GM10266 (cell line): ENCODE measurements around the gene SPRR3.

ENCODE experiments used
- DNase-seq: peaks from one replicate; pipeline ENCODE4 v3.0.0; 2012; ENCODE audit errors: extremely low spot score
- TF ChIP-seq, protein P1 (sequence below): IDR thresholded peaks from 2 replicates; pipeline ENCODE4 v1.5.1; 2012; ENCODE audit warnings: mild to moderate bottlenecking, low read depth; ENCODE audit not compliant: control insufficient read depth, insufficient read depth; ENCODE audit errors: missing control alignments

Gene SPRR3

DNA sequence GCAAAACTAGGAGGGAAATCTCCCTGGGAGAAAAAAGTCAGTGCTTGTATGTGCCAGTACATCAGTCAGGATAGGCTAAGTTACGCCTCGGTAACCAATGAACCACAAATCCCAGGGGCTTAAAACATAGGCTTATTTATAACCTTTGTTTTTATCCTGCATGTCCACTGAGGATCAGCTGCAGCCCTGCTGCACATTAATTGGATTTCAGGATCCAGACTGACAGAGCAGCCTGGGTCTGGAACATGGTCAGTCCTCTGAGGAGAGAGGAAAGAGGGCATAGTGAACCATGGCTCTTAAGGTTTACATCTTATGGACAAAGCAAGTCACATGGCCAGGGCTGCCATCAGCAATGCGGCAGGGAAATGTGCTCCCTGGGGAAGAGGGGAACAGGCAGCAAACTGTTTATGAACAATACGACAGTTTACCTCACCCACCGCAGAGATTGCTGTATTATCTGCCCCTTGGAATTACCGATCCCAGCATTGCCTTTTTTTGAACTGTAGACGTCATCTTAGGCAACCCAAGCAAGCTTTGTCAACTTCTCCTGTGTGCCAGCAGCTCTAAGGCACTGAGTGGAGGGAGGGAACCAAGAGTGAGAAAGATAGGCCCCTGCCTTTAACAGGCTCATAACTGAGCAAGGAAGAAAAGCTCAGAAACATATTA, 40.2 kb upstream of the SPRR3 start:
- TF ChIP-seq, protein P1, sequence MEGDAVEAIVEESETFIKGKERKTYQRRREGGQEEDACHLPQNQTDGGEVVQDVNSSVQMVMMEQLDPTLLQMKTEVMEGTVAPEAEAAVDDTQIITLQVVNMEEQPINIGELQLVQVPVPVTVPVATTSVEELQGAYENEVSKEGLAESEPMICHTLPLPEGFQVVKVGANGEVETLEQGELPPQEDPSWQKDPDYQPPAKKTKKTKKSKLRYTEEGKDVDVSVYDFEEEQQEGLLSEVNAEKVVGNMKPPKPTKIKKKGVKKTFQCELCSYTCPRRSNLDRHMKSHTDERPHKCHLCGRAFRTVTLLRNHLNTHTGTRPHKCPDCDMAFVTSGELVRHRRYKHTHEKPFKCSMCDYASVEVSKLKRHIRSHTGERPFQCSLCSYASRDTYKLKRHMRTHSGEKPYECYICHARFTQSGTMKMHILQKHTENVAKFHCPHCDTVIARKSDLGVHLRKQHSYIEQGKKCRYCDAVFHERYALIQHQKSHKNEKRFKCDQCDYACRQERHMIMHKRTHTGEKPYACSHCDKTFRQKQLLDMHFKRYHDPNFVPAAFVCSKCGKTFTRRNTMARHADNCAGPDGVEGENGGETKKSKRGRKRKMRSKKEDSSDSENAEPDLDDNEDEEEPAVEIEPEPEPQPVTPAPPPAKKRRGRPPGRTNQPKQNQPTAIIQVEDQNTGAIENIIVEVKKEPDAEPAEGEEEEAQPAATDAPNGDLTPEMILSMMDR = no peak
- DNase-seq = no peak

DNA sequence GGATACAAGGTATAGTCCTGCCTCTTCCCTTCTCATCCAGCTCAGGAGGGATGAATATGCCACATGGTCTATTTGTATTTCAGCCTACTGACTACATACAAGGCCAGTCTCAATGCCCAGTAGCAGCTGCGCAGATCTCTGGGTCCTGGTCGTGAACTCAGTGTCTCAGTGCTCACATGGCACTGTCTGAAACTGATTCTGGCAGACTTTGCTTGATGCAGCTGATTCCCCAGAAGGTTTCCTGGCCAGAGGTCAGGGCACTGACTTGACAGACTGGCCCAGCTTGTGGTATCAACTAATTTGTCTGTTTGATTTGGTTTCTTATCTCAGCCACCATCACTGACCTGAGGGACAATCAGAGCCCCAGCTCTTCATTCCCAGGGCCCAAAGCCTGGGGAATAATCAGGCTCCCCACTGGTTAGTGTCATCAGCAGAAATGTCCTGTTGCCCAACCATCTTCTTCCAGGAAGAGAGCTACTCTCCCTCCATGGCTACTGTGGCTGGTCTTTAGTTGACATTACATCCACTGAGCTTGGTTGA, 38.6 kb upstream of the SPRR3 start:
- TF ChIP-seq, protein P1 = no peak
- no peak for DNase-seq

DNA sequence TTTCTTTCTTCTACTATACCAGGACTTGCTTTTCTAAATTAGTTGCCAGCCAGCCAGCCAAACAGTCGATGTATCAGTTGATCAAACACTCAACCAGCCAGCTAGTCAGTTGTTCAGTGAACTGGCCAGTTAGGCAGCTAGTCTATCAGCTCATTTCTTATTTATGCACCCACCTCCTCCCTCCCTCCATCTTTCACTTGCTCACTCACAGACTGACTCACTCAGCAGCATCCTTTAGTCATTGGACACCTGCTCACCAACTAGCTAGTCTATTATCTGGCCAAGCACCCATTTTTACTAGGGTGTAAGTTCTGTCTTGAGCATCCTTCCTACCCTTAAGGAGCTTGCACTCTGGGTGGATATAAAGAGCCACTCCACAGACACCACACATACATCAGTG, 37.0 kb upstream of the SPRR3 start:
- no peak for DNase-seq

DNA sequence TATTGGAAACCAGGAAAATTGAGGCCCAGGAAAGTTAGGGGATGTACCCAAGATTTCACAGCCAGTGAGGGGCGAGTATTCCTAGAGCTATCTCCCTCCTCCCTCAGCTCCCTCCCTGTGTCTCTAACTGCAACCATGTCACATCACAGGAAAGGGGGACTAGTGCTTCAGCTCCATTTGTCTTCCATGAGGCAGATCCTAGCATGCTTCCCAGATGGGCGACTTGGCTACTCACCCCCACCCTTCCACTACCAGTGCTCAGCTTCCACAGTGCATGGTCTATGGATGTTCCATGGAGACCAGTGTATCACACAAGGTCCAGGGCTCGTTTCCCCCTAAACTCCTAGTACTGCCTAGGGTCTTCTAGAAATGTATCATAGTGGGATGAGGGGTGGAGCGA, 35.7 kb upstream of the SPRR3 start:
- no peak for DNase-seq
- TF ChIP-seq, protein P1 = no peak

More for the DNA sequence above, 37.0 kb upstream of the SPRR3 start:
- TF ChIP-seq, protein P1 = no peak

DNA sequence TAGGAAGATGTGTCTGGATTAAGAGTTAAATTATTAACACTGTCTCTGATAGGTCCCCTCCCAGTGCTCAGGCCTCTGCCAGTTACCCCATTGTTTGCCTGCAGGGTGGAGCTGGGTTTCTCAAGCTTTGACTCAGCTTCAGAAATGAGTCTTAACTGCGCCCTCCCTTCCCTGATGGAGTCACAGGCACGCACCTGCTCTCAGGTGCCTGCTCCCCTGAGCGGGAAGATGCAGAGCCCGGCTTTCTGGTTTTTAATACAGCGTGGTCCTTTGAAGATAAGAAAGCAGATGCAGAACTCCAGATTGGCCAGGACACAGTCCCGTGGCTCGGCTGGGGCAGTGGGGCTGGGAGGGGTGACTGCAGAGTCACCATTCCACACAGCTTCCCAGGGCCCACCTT, 34.3 kb upstream of the SPRR3 start:
- DNase-seq = no peak
- TF ChIP-seq, protein P1 = no peak

DNA sequence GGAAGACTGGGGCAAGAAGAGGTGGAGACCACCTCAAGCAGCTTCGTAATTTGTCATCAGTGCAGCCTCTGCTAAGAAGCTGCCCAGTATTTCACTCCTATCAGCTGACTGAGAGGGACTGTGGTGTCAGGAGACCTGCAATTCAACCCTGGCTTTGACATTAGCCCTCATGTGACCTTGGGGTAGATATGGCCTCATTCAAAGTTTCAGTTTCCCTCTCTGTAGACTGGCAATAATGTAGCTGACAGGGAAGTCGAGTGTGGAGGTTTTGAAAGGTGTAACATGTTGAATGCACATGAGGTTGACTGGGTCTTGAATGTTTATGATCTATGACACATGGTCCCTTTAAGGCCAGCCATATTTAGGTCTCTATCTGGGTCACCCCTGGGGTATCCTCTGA, 33.3 kb upstream of the SPRR3 start:
- DNase-seq = no peak
- TF ChIP-seq, protein P1 = no peak

- TF ChIP-seq, protein P1 = no peak
- no peak for DNase-seq
These were observed 32.5 kb upstream of the SPRR3 start for GRCh38 chr1:152969036-152969435.
